HG03432 (cell line): ENCODE measurements around the gene PPCDC.

ENCODE experiments used
- ATAC-seq: cut with Tn5 transposase; IDR thresholded peaks from one replicate; pipeline ENCODE4 v1.9.1; 2021; ENCODE audit warnings: mild to moderate bottlenecking, moderate library complexity; ENCODE audit not compliant: unreplicated experiment

Gene PPCDC, protein sequence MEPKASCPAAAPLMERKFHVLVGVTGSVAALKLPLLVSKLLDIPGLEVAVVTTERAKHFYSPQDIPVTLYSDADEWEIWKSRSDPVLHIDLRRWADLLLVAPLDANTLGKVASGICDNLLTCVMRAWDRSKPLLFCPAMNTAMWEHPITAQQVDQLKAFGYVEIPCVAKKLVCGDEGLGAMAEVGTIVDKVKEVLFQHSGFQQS

GRCh38 chr15:75023181-75023871 is at the start of gene PPCDC:
Gene PPCDC (plus strand): TSS chr15:75023590. CDS start chr15:75028319, 4,729 bp downstream.
- ATAC-seq, result peak; percentile 95

GRCh38 chr15:74976159-74976558 is 47.2 kb upstream of the PPCDC start:
- ATAC-seq, result no peak

DNA sequence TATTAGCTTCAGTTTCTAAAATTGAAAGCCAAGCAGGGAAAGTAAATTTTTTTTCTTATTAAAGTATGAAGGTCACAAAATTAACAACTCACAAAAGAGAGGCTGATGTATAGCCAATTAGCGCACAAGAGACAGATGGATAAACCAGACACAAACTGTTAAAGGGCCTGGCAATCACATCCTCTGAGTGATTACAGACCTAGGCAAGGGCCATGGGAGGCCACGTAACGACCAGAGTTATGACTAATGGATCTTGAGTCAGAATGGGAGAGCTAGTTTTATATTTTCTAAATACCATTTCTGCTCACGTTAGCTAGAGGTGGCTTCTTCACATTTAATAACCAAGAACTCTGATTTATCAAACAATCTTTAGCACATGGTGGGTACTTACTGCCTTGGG is 45.8 kb upstream of the PPCDC start:
- ATAC-seq, result no peak

DNA sequence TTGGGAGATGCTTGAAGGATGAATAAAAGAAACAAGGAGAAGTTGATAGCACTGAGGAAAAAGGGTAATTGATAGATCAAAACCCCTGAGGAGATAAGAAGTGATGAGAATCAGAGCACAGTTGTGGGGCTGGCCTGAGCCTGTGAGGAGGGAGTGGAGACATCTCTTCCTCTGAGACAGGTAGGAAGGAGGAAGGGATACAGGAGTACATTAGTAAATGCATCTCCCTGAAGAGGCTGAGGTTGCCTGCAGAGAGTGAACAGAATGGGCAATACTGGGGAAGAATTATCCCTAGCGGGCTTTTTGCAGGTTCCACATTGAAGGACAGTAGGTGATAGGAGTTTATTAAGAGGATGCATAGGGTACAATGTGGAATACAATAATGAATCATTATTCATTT is 45.3 kb upstream of the PPCDC start:
- no peak for ATAC-seq

GRCh38 chr15:74978503-74978902 is 44.9 kb upstream of the PPCDC start:
- ATAC-seq, result no peak

- ATAC-seq, result no peak
Observed at GRCh38 chr15:74982183-74982582, 41.2 kb upstream of the PPCDC start.

GRCh38 chr15:74983725-74984231 is 39.6 kb upstream of the PPCDC start:
- peak; percentile 57 for ATAC-seq

DNA sequence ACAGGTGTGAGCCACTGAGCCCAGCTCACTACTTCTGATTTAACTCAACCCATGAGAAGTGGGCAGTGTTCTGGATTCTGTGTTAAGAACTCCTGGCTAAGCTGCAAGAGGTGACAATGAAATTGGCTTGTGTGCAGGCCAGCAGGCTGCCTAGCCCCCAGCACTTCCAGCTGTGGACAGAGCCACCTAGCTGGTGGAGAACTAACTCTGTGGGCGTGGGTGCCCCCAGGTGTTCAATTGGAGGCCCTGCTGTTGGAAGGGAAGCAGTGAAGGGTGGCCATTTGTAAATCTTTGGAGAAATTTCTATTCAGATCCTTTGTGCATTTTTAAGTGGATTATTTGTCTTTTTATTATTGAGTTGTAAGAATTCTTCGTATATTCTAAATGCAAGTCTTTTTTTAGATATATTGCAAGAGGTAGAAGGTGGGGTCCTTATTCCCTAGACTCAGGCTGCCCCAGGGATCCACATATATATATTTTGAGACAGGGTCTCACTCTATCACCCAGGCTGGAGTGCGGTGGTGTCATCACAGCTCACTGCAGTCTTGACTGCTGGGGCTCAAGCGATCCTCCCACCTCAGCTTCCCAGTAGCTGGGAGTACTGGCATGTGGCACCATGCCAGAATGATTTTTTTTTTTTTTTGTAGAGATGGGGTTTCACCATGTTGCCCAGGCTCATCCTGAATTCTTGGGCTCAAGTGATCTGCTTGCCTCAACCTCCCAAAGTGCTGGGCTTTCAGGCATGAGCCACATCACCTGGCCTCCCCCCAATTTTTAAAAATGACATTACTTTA is 35.2 kb upstream of the PPCDC start:
- no peak for ATAC-seq

DNA sequence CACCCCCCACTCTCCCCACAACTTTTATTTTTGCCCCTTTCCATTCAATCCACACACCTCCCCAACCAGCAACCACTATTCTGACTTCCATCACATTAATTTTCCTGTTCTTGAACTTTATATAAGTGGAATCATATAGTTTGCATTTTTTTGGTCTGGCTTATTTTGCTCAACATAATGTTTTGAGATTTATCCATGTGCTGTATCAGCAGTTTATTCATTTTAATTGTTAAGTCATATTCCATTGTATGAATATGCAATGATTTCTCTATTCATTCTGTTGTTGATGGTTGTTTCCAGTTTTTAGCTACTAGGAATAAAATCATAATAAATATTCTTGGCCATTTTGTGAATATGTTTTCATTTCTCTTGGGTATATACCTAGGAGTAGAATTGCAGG is 33.9 kb upstream of the PPCDC start:
- no peak for ATAC-seq

DNA sequence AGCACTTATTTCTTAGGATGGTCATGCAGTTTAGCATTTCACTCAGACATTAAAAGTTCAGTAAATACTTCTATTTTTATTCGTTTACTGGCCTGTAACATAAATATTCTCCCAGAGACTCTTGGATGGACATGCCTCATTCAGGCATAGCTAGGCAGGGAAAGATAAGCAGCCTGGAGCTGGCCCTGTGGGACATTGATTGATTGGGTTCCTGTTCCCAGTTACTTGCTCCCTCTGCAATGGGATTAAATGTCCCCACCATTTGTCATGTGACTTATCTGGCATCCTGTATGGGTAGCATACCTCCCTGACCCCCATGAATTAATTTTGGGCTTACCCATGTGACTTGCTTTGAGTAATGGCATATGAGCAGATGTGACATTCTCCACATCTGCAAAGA is 30.8 kb upstream of the PPCDC start:
- ATAC-seq, result no peak

GRCh38 chr15:74994236-74994635 is 29.2 kb upstream of the PPCDC start:
- no peak for ATAC-seq

DNA sequence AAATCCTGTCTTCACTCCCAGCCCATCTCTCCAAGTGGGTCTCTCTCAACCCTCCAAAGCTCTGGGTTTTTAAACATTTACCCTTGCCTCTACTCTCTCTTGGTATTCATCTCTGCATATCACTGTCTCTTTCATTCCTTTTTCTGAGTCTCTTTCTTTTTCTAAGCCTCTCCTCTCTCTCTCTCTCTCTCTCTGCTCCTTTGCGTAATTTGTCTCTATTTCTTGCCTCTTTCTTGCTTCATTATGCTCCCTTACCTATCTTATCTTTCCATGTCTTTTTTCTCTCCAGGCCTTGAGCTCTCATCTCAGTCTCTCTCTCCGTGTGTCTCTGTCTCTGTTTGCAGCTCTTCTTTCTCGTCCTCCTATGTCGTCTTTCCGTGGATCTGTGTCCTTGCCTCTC is 28.7 kb upstream of the PPCDC start:
- no peak for ATAC-seq

DNA sequence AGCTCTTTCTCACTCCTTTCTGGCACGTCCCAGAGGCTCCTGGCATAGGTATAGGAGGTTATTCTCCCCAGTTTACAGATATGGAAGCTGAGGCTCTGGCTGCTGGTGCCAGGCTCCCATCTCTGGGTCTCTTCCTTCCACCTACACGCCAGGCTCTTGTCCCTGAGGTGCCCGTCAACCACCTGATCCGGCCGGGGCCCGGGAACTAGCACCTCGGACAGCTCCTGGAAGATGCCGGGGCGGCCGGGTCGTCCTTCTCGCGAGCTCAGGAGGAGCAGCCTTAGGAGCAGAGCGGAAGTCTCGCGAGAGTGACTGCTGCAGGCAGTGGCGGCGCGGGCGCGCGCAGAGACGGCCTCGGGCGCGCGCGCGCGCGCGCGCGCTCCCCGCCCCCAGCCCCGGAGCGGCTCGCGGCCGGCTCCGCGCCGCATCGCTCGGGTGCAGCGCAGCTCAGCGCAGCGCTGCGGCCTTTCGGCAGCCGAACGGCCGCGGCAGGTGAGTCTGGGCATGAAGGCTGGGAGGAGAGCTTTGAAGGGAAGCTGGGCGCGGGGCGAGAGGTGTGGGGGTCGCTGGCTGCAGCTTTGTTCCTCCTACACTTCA is 28.1 kb upstream of the PPCDC start, which contains the start of gene SCAMP5:
SCAMP5 (plus strand) TSS at position 382 of the 597 bp plus-strand sequence. CDS start 16,277 bp downstream, outside the sequence.
- ATAC-seq, result peak; percentile 74

- no peak for ATAC-seq
Observed at GRCh38 chr15:74995779-74996765, 27.3 kb upstream of the PPCDC start.

- no peak for ATAC-seq
Observed at GRCh38 chr15:74997141-74997540, 26.2 kb upstream of the PPCDC start.

- no peak for ATAC-seq
Observed at GRCh38 chr15:74997543-74997942, 25.8 kb upstream of the PPCDC start.

- ATAC-seq, result no peak
Observed at GRCh38 chr15:75001310-75001709, 22.1 kb upstream of the PPCDC start.

DNA sequence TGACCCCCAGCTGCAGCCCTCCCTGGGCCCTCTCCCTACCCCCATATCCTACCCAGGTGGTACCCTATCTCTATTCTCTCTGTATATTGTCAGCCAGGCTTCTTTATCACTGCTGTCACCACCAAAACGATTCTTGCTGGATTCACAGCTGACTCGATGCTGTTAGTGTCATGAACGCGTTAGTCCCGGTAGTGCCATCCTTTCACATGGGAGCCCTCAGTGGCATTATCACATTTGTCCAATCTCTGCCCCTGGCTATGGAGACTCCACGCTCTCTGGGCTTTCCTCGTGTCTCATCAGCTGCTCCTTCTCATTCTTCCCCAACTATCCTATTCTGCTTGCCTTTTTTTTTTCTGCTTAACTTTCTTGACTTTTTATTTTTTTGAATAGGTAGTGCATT is 21.0 kb upstream of the PPCDC start:
- ATAC-seq, result no peak

GRCh38 chr15:75007216-75007615 is 16.2 kb upstream of the PPCDC start:
- ATAC-seq, result no peak

- ATAC-seq, result peak; percentile 38
Observed at GRCh38 chr15:75008221-75008625, 15.2 kb upstream of the PPCDC start.
